ENCODE results near the gene NINJ2.

GRCh38 chr12:561391-561705 lies 101.9 kb downstream of the NINJ2 start:
- no peak for TF ChIP-seq EED (IDR thresholded peaks at IDR 0.05; ENCODE audit: low read depth)
- no peak for TF ChIP-seq BHLHE40 (IDR thresholded peaks at IDR 0.05; ENCODE audit: borderline replicate concordance in 1 of 2, low read depth in 2 of 2, low read length in 1 of 2)

Measured in GM12878 (cell line).